DND-41 (cell line): Measurements from ENCODE around the gene SDK2.

Experiments used
- ATAC-seq: fragments of 200-7000 bp; cut with Tn5 transposase; 3 replicates; pipeline ENCODE4 v1.9.1; 2021; ENCODE audit warnings: low read depth; ENCODE audit not compliant: insufficient read depth
- DNase-seq: peaks from one replicate; pipeline ENCODE4 v3.0.0-alpha.2; 2020
- H2AFZ ChIP-seq: 2 replicates; pipeline ENCODE4 v1.6.0; 2012; ENCODE audit warnings: low read depth, low read length
- H3K27ac ChIP-seq: 2 replicates; pipeline ENCODE4 v1.5.1; 2012; ENCODE audit warnings: low read length, inconsistent platforms
- H3K27me3 ChIP-seq: fragments of 200-600 bp; sonication (generic); 2 replicates; pipeline ENCODE4 v1.6.0; 2012; ENCODE audit warnings: low read length, mild to moderate bottlenecking, inconsistent platforms; ENCODE audit not compliant: insufficient read depth, poor library complexity
- H3K36me3 ChIP-seq: 2 replicates; pipeline ENCODE4 v1.5.1; 2012; ENCODE audit warnings: low read length, inconsistent platforms; ENCODE audit not compliant: insufficient read depth
- H3K4me1 ChIP-seq: 2 replicates; pipeline ENCODE4 v1.5.1; 2012; ENCODE audit warnings: mild to moderate bottlenecking, low read length; ENCODE audit not compliant: insufficient read depth
- H3K4me2 ChIP-seq: 2 replicates; pipeline ENCODE4 v1.6.0; 2012; ENCODE audit warnings: mild to moderate bottlenecking, moderate library complexity, low read length, inconsistent platforms; ENCODE audit not compliant: insufficient read depth
- H3K4me3 ChIP-seq, 2 experiments: fragments of 200-600 bp in 1 of 2; shearing (Covaris generic) in 1 of 2; 2 replicates each; pipeline ENCODE4 v1.5.1; 2012 to 2016; ENCODE audit warnings: inconsistent platforms in 2 of 2, low read length in 2 of 2, mild to moderate bottlenecking in 2 of 2, low read depth in 1 of 2, moderate library complexity in 1 of 2
- H3K79me2 ChIP-seq: 2 replicates; pipeline ENCODE4 v1.6.0; 2012; ENCODE audit warnings: low read length, inconsistent platforms; ENCODE audit not compliant: insufficient read depth
- H3K9ac ChIP-seq: 2 replicates; pipeline ENCODE4 v1.6.0; 2012; ENCODE audit warnings: low read depth, mild to moderate bottlenecking, inconsistent platforms, low read length, moderate library complexity
- H3K9me3 ChIP-seq: 2 replicates; pipeline ENCODE4 v1.5.1; 2012; ENCODE audit warnings: low read length, moderate library complexity, mild to moderate bottlenecking, inconsistent platforms; ENCODE audit not compliant: insufficient read depth, severe bottlenecking
- H4K20me1 ChIP-seq: 2 replicates; pipeline ENCODE4 v1.6.0; 2012; ENCODE audit warnings: low read length; ENCODE audit not compliant: insufficient read depth
- EZH2 ChIP-seq: IDR thresholded peaks from 3 replicates; pipeline ENCODE4 v1.6.1; 2012; ENCODE audit warnings: borderline replicate concordance, low read depth, mild to moderate bottlenecking, moderate library complexity, low read length, inconsistent platforms; ENCODE audit not compliant: severe bottlenecking
- TF ChIP-seq, protein P1 (sequence below): IDR thresholded peaks from 2 replicates; pipeline ENCODE4 v1.5.1; 2012; ENCODE audit warnings: borderline replicate concordance, low read length, moderate library complexity, mild to moderate bottlenecking; ENCODE audit not compliant: poor library complexity, severe bottlenecking; ENCODE audit errors: extremely low read depth

Gene SDK2

GRCh38 chr17:73317513-73318426 is 326.5 kb downstream of the SDK2 start:
- Histone ChIP-seq H3K27me3 (peaks cover 16% of the 10 kb centered on the region), H3K27ac (no peak overlapping the region), H4K20me1 (no peaks in the 10 kb centered on the region), H3K4me2 (no peak overlapping the region), H3K4me3 (no peak overlapping the region), H2AFZ (no peak overlapping the region), H3K36me3 (no peaks in the 10 kb centered on the region), H3K9ac (no peak overlapping the region), H3K4me1 (no peaks in the 10 kb centered on the region), H3K79me2 (no peaks in the 10 kb centered on the region), H3K9me3 (no peaks in the 10 kb centered on the region)
- ATAC-seq = no peak
- DNase-seq = no peak
- TF ChIP-seq EZH2 = no peak
- TF ChIP-seq, protein P1, sequence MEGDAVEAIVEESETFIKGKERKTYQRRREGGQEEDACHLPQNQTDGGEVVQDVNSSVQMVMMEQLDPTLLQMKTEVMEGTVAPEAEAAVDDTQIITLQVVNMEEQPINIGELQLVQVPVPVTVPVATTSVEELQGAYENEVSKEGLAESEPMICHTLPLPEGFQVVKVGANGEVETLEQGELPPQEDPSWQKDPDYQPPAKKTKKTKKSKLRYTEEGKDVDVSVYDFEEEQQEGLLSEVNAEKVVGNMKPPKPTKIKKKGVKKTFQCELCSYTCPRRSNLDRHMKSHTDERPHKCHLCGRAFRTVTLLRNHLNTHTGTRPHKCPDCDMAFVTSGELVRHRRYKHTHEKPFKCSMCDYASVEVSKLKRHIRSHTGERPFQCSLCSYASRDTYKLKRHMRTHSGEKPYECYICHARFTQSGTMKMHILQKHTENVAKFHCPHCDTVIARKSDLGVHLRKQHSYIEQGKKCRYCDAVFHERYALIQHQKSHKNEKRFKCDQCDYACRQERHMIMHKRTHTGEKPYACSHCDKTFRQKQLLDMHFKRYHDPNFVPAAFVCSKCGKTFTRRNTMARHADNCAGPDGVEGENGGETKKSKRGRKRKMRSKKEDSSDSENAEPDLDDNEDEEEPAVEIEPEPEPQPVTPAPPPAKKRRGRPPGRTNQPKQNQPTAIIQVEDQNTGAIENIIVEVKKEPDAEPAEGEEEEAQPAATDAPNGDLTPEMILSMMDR = no peak

DNA sequence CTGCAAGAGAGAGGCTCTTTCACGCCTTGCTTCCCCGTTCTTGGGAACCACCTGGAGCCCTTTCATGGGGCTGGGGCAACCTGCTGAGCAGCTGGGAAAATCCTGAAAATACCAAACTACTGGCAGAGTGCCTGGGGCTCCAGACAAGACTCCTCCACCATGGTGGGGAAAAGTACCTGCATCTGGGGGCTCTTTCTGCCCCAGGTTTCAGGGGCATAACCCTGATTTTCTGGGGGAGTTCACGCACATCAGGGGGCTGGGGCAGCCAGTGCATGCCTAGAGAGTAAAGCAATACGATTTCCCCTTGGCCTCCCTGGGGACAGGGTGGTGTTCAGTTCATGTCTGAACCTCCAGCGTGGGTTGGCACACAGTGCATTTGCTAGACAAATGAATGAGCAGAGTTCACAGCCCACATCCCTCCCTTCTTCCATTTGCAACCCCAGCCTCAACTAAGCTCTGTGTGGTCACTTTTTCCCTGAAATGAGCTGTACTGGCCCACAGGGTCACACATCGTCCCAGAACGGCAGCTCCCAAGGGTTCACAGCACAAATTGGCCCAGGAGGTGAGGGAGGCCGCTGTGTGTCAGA is 327.2 kb downstream of the SDK2 start:
- Histone ChIP-seq H3K9ac (no peak overlapping the region), H2AFZ (no peak overlapping the region)

GRCh38 chr17:73315471-73315870 is 328.8 kb downstream of the SDK2 start:
- ATAC-seq (no peak), DNase-seq (no peak)
- H2AFZ ChIP-seq = no peak overlapping the region
- TF ChIP-seq, protein P1 = no peak
- TF ChIP-seq EZH2 = no peak
- no peaks in the 10 kb centered on the region for H4K20me1 ChIP-seq
- H3K9ac ChIP-seq = no peak overlapping the region
- no peak overlapping the region for H3K27ac ChIP-seq
- peaks cover 33% of the 10 kb centered on the region for H3K27me3 ChIP-seq
- no peaks in the 10 kb centered on the region for H3K9me3 ChIP-seq
- no peaks in the 10 kb centered on the region; the same call in 1 of the 2 replicates for H3K36me3 ChIP-seq
- peaks cover 11% of the 10 kb centered on the region for H3K4me1 ChIP-seq
- H3K4me3 ChIP-seq = no peak overlapping the region
- no peaks in the 10 kb centered on the region for H3K79me2 ChIP-seq
- H3K4me2 ChIP-seq = no peak overlapping the region

More for the DNA sequence above, 327.2 kb downstream of the SDK2 start:
- H3K4me1 ChIP-seq = peaks cover 4% of the 10 kb centered on the region
- no peak overlapping the region for H3K27ac ChIP-seq
- DNase-seq (no peak), ATAC-seq (no peak)
- H3K27me3 ChIP-seq = peaks cover 23% of the 10 kb centered on the region
- H3K4me2 ChIP-seq = no peak overlapping the region
- no peaks in the 10 kb centered on the region for H3K36me3 ChIP-seq
- H3K79me2 ChIP-seq = no peaks in the 10 kb centered on the region
- no peaks in the 10 kb centered on the region for H4K20me1 ChIP-seq
- TF ChIP-seq, protein P1 = no peak
- TF ChIP-seq EZH2 = no peak
- no peaks in the 10 kb centered on the region for H3K9me3 ChIP-seq
- H3K4me3 ChIP-seq = no peak overlapping the region
